Neural progenitor cell (in vitro differentiated cells): ENCODE measurements around the gene RGS10. TPM values are rescaled to one million over a fixed set of nuclear protein-coding genes. Genes with fewer than 3 reads are reported as not detected.

Experiments
- DNase-seq: peaks from one replicate; pipeline ENCODE4 v3.0.0-alpha.2; 2016; ENCODE audit warnings: low spot score
- H2AFZ ChIP-seq: fragments of 200-600 bp; sonication (generic); replicated peaks from 2 replicates; pipeline ENCODE4 v1.6.1; 2016; ENCODE audit warnings: antibody characterized with exemption
- H3F3A ChIP-seq: fragments of 200-600 bp; sonication (generic); 2 replicates; pipeline ENCODE4 v1.6.1; 2016; ENCODE audit warnings: antibody characterized with exemption, low read depth
- H3K27ac ChIP-seq: fragments of 200-600 bp; sonication (generic); 2 replicates; pipeline ENCODE4 v1.5.1; 2016; ENCODE audit warnings: mild to moderate bottlenecking
- H3K27me3 ChIP-seq: fragments of 200-600 bp; sonication (generic); 2 replicates; pipeline ENCODE4 v1.6.1; 2016; ENCODE audit warnings: mild to moderate bottlenecking, moderate library complexity
- H3K36me3 ChIP-seq: fragments of 200-600 bp; sonication (generic); 2 replicates; pipeline ENCODE4 v1.5.1; 2016
- H3K4me1 ChIP-seq: fragments of 200-600 bp; sonication (generic); 2 replicates; pipeline ENCODE4 v1.6.1; 2016; ENCODE audit warnings: mixed run types
- H3K4me2 ChIP-seq: fragments of 200-600 bp; sonication (generic); 2 replicates; pipeline ENCODE4 v1.6.1; 2016
- H3K4me3 ChIP-seq: fragments of 200-600 bp; sonication (generic); 2 replicates; pipeline ENCODE4 v1.5.1; 2016
- H3K79me2 ChIP-seq: fragments of 200-600 bp; sonication (generic); 2 replicates; pipeline ENCODE4 v1.6.1; 2016; ENCODE audit warnings: low read depth
- H3K9ac ChIP-seq: fragments of 200-600 bp; sonication (generic); 2 replicates; pipeline ENCODE4 v1.6.1; 2016
- H3K9me3 ChIP-seq: fragments of 200-600 bp; sonication (generic); 2 replicates; pipeline ENCODE4 v1.5.1; 2016; ENCODE audit warnings: low read depth
- H4K20me1 ChIP-seq: fragments of 200-600 bp; sonication (generic); 2 replicates; pipeline ENCODE4 v1.6.1; 2016; ENCODE audit warnings: low read depth
- H3K27ac Mint-ChIP-seq: 3 replicates; pipeline ENCODE4 v1.8.0; 2021; ENCODE audit warnings: mixed read lengths
- H3K27me3 Mint-ChIP-seq: 2 replicates; pipeline ENCODE4 v1.8.0; 2022; ENCODE audit warnings: low read depth, mild to moderate bottlenecking, inconsistent platforms, moderate library complexity, mixed read lengths; ENCODE audit not compliant: insufficient read depth
- H3K36me3 Mint-ChIP-seq: 3 replicates; pipeline ENCODE4 v1.8.0; 2021; ENCODE audit warnings: mixed read lengths
- H3K4me1 Mint-ChIP-seq: 3 replicates; pipeline ENCODE4 v1.8.0; 2021; ENCODE audit warnings: mixed read lengths
- H3K4me3 Mint-ChIP-seq: 3 replicates; pipeline ENCODE4 v1.8.0; 2021; ENCODE audit warnings: mild to moderate bottlenecking, moderate library complexity, mixed read lengths
- H3K9me3 Mint-ChIP-seq: 3 replicates; pipeline ENCODE4 v1.8.0; 2020; ENCODE audit warnings: mixed read lengths
- EZH2 ChIP-seq: fragments of 200-600 bp; sonication (generic); IDR thresholded peaks from 2 replicates; pipeline ENCODE4 v1.6.1; 2017; ENCODE audit warnings: antibody characterized with exemption, mild to moderate bottlenecking, moderate library complexity
- EZH2phosphoT487 ChIP-seq: fragments of 200-600 bp; sonication (generic); IDR thresholded peaks from 2 replicates; pipeline ENCODE4 v1.6.1; 2017; ENCODE audit warnings: antibody characterized with exemption
- total RNA-seq: library from RNA; depleted of rRNA; stranded (reverse); fragments of >200 nt; gene quantifications from 2 replicates; pipeline ENCODE4 v1.2.3, GENCODE V29; 2015; ENCODE audit warnings: low replicate concordance
- TF ChIP-seq, protein P1 (sequence below): fragments of 200-600 bp; sonication (generic); IDR thresholded peaks from 2 replicates; pipeline ENCODE4 v1.5.1; 2017; ENCODE audit warnings: antibody characterized with exemption, mild to moderate bottlenecking

RGS10 gene
- total RNA-seq, 1 donor from 2014 or later = 12.0 TPM

DNA sequence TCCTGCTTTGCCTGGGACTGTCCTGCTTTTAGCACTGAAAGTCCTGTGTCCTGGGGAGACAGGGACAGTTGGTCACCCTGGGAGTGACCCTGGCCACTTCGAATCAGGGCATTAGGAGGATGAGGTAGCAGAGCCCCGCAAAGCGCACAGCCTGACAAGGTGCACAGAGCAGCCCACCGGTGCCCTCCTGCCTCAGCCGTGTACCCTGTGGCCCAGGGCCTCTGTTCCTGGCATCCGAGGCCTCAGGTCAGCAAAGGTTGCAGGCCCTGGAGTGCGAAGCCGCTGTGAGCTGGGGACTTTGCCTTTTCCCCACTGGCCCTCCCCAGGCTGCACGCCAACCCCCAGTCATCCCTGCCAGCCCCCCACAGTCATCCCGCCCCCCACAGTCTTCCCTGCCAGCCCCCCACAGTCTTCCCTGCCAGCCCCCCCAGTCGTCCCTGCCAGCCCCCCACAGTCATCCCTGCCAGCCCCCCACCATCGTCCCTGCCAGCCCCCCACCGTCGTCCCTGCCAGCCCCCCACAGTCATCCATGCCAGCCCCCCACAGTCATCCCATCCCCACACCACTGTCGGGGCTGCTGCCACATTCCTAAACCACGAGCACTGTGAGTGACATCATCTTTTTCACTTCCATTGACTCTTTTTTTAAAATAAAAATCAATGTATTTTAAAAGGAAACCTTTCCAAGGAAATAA, 91.8 kb downstream of the RGS10 start:
- Histone ChIP-seq H3K4me1 (peaks cover 9% of the 10 kb centered on the region), H3K9me3 (no peaks in the 10 kb centered on the region), H3K4me2 (no peak overlapping the region), H3K27me3 (no peaks in the 10 kb centered on the region), H3K36me3 (no peaks in the 10 kb centered on the region), H4K20me1 (no peaks in the 10 kb centered on the region), H3K27ac (no peak overlapping the region), H3K4me3 (no peak overlapping the region), H3F3A (no peaks in the 10 kb centered on the region), H3K79me2 (no peaks in the 10 kb centered on the region), H2AFZ (no peak overlapping the region), H3K9ac (no peak overlapping the region)
- no peak overlapping the region for H3K27ac Mint-ChIP-seq
- peaks cover 3% of the 10 kb centered on the region for H3K36me3 Mint-ChIP-seq
- peaks cover 9% of the 10 kb centered on the region for H3K27me3 Mint-ChIP-seq
- H3K4me1 Mint-ChIP-seq = peaks cover 24% of the 10 kb centered on the region
- no peak for DNase-seq
- no peak overlapping the region for H3K4me3 Mint-ChIP-seq
- no peaks in the 10 kb centered on the region for H3K9me3 Mint-ChIP-seq
- TF ChIP-seq EZH2 (no peak), EZH2phosphoT487 (no peak)
- TF ChIP-seq, protein P1, sequence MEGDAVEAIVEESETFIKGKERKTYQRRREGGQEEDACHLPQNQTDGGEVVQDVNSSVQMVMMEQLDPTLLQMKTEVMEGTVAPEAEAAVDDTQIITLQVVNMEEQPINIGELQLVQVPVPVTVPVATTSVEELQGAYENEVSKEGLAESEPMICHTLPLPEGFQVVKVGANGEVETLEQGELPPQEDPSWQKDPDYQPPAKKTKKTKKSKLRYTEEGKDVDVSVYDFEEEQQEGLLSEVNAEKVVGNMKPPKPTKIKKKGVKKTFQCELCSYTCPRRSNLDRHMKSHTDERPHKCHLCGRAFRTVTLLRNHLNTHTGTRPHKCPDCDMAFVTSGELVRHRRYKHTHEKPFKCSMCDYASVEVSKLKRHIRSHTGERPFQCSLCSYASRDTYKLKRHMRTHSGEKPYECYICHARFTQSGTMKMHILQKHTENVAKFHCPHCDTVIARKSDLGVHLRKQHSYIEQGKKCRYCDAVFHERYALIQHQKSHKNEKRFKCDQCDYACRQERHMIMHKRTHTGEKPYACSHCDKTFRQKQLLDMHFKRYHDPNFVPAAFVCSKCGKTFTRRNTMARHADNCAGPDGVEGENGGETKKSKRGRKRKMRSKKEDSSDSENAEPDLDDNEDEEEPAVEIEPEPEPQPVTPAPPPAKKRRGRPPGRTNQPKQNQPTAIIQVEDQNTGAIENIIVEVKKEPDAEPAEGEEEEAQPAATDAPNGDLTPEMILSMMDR = no peak

Other genes with a start within 250 kb of the RGS10 start
- 130 and 166 TPM in 2 replicates for gene TIAL1, start 54.2 kb upstream of the RGS10 start, total RNA-seq
- gene BAG3, start 108.7 kb upstream of the RGS10 start, total RNA-seq = 2.3 and 6.7 TPM in 2 replicates
- gene INPP5F, start 183.3 kb upstream of the RGS10 start, total RNA-seq = 125 and 167 TPM in 2 replicates